ENCODE data around the gene HAPLN1. TPM values are rescaled to one million over a fixed set of nuclear protein-coding genes. Genes with fewer than 3 reads are reported as not detected.

HAPLN1 gene
- total and polyA plus RNA-seq, 4 donors = 0.03 to 1.5 (median 0.15) TPM

DNA sequence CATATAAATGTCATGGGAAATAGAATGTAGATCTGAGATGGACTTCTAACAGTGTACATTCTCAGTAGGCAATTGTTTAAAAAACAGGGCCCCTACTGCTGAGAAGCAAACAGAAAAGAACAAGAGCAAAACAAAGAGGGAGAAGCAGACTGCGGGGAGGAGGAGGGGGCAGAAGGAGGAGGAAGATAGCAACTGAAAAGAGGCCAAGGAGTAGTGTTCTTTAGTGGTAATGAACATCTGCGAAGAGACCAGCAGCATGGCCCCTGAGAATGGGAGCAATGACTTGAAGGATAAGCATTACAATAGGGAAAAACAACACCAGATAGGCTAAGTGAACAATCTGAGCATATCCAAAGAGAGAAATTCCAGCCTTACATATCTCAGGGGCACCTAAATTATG, 36.8 kb downstream of the HAPLN1 start:
- H3K9ac ChIP-seq (ENCODE audit: insufficient read depth in 1 of 2, low read length in 2 of 2) = no peak overlapping the region
- ATAC-seq (ENCODE audit: insufficient read depth, low FRiP score) (no peak), DNase-seq (no peak)
- TF ChIP-seq, protein P1, sequence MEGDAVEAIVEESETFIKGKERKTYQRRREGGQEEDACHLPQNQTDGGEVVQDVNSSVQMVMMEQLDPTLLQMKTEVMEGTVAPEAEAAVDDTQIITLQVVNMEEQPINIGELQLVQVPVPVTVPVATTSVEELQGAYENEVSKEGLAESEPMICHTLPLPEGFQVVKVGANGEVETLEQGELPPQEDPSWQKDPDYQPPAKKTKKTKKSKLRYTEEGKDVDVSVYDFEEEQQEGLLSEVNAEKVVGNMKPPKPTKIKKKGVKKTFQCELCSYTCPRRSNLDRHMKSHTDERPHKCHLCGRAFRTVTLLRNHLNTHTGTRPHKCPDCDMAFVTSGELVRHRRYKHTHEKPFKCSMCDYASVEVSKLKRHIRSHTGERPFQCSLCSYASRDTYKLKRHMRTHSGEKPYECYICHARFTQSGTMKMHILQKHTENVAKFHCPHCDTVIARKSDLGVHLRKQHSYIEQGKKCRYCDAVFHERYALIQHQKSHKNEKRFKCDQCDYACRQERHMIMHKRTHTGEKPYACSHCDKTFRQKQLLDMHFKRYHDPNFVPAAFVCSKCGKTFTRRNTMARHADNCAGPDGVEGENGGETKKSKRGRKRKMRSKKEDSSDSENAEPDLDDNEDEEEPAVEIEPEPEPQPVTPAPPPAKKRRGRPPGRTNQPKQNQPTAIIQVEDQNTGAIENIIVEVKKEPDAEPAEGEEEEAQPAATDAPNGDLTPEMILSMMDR (IDR thresholded peaks at IDR 0.05; ENCODE audit: control extremely low read depth, extremely low read depth) = no peak
- H3K36me3 ChIP-seq (ENCODE audit: control insufficient read depth in 4 of 4, insufficient read depth in 4 of 4, low read length in 4 of 4) = no peaks in the 10 kb centered on the region
- 77 to 81% methylated on average over 2 of the region's 2 CpGs for WGBS, 2 donors
- no peak overlapping the region for H3K4me3 ChIP-seq
- H3K9me3 ChIP-seq (ENCODE audit: control insufficient read depth in 4 of 4, insufficient read depth in 3 of 4, low read length in 3 of 4) = no peaks in the 10 kb centered on the region
- no peak overlapping the region for H3K27ac ChIP-seq (ENCODE audit: low read depth in 1 of 2, low read length in 1 of 2)
- no peaks in the 10 kb centered on the region for H3K27me3 ChIP-seq (ENCODE audit: control insufficient read depth in 3 of 3, insufficient read depth in 3 of 3, low read length in 2 of 3)
- H3K4me1 ChIP-seq (ENCODE audit: control insufficient read depth in 5 of 5, insufficient read depth in 5 of 5, low read length in 5 of 5) = no peaks in the 10 kb centered on the region

DNA sequence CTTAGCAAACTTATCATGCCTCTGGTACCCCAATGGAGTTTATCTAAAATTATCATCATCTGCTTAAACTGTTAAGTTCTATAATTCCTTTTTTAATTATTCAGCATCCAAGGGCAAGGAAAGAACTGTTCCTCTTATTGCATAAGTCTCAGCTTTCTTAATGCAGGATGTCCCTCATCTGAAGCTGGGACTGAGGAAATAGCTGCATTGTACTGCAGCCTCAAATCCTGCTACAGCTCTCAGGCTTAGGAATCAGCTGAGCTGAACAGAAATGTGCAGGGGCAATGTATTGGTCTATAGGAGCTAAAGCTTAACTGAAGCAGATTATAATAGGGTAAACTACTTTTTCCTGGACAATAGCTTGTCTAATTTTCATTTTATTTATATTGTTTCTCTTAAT, 48.0 kb downstream of the HAPLN1 start:
- Histone ChIP-seq H3K27ac (ENCODE audit: low read depth in 1 of 2, low read length in 1 of 2) (no peak overlapping the region), H3K27me3 (ENCODE audit: control insufficient read depth in 3 of 3, insufficient read depth in 3 of 3, low read length in 2 of 3) (no peaks in the 10 kb centered on the region), H3K36me3 (ENCODE audit: control insufficient read depth in 4 of 4, insufficient read depth in 4 of 4, low read length in 4 of 4) (no peaks in the 10 kb centered on the region), H3K9me3 (ENCODE audit: control insufficient read depth in 4 of 4, insufficient read depth in 3 of 4, low read length in 3 of 4) (peaks cover 0 to 6% (median 0%) of the 10 kb centered on the region in 4 donors), H3K9ac (ENCODE audit: insufficient read depth in 1 of 2, low read length in 2 of 2) (no peak overlapping the region), H3K4me3 (no peak overlapping the region), H3K4me1 (ENCODE audit: control insufficient read depth in 5 of 5, insufficient read depth in 5 of 5, low read length in 5 of 5) (no peaks in the 10 kb centered on the region)
- ATAC-seq (ENCODE audit: insufficient read depth, low FRiP score) (no peak), DNase-seq (peak in 2 of 3 donors; percentile 36 to 61)
- TF ChIP-seq, protein P1 (IDR thresholded peaks at IDR 0.05; ENCODE audit: control extremely low read depth, extremely low read depth) = no peak

GRCh38 chr5:83672158-83672557, 48.5 kb downstream of the HAPLN1 start:
- Histone ChIP-seq H3K9ac (ENCODE audit: insufficient read depth in 1 of 2, low read length in 2 of 2) (no peak overlapping the region), H3K36me3 (ENCODE audit: control insufficient read depth in 4 of 4, insufficient read depth in 4 of 4, low read length in 4 of 4) (no peaks in the 10 kb centered on the region), H3K4me3 (no peak overlapping the region), H3K27me3 (ENCODE audit: control insufficient read depth in 3 of 3, insufficient read depth in 3 of 3, low read length in 2 of 3) (no peaks in the 10 kb centered on the region), H3K27ac (ENCODE audit: low read depth in 1 of 2, low read length in 1 of 2) (no peak overlapping the region), H3K9me3 (ENCODE audit: control insufficient read depth in 4 of 4, insufficient read depth in 3 of 4, low read length in 3 of 4) (peaks cover 0 to 3% (median 0%) of the 10 kb centered on the region in 4 donors), H3K4me1 (ENCODE audit: control insufficient read depth in 5 of 5, insufficient read depth in 5 of 5, low read length in 5 of 5) (no peaks in the 10 kb centered on the region)
- TF ChIP-seq, protein P1 (IDR thresholded peaks at IDR 0.05; ENCODE audit: control extremely low read depth, extremely low read depth) = no peak
- WGBS, 2 donors = 77 to 91% methylated on average over 2 of the region's 2 CpGs
- ATAC-seq (ENCODE audit: insufficient read depth, low FRiP score) = no peak
- DNase-seq = peak in 2 of 3 donors; percentile 34 to 41

GRCh38 chr5:83665631-83666030, 55.0 kb downstream of the HAPLN1 start:
- no peaks in the 10 kb centered on the region for H3K36me3 ChIP-seq (ENCODE audit: control insufficient read depth in 4 of 4, insufficient read depth in 4 of 4, low read length in 4 of 4)
- no peaks in the 10 kb centered on the region for H3K27me3 ChIP-seq (ENCODE audit: control insufficient read depth in 3 of 3, insufficient read depth in 3 of 3, low read length in 2 of 3)
- TF ChIP-seq, protein P1 (IDR thresholded peaks at IDR 0.05; ENCODE audit: control extremely low read depth, extremely low read depth) = no peak
- no peak overlapping the region for H3K27ac ChIP-seq (ENCODE audit: low read depth in 1 of 2, low read length in 1 of 2)
- H3K9me3 ChIP-seq (ENCODE audit: control insufficient read depth in 4 of 4, insufficient read depth in 3 of 4, low read length in 3 of 4) = peaks cover 0 to 5% (median 0%) of the 10 kb centered on the region in 4 donors
- H3K4me3 ChIP-seq = no peak overlapping the region
- no peak for ATAC-seq (ENCODE audit: insufficient read depth, low FRiP score)
- H3K9ac ChIP-seq (ENCODE audit: insufficient read depth in 1 of 2, low read length in 2 of 2) = no peak overlapping the region
- no peak for DNase-seq
- no peaks in the 10 kb centered on the region for H3K4me1 ChIP-seq (ENCODE audit: control insufficient read depth in 5 of 5, insufficient read depth in 5 of 5, low read length in 5 of 5)
